K562 (cell line): Measurements from ENCODE around the gene BCAS1. TPM values are rescaled to one million over a fixed set of nuclear protein-coding genes. Genes with fewer than 3 reads are reported as not detected.

Source experiments
- CHD1 ChIP-seq: fragments of 200-600 bp; sonication (generic); IDR thresholded peaks from one replicate; pipeline ENCODE4 v1.6.1; 2012; ENCODE audit warnings: mild to moderate bottlenecking, moderate library complexity, low read length, inconsistent platforms
- EGR1 ChIP-seq: fragments of 450-650 bp; conservative IDR thresholded peaks from 2 replicates; pipeline ENCODE4 v1.6.1; 2017; ENCODE audit warnings: mild to moderate bottlenecking
- ETS1 ChIP-seq: conservative IDR thresholded peaks from 2 replicates; pipeline ENCODE4 v1.6.1; 2011; ENCODE audit warnings: low read depth, mild to moderate bottlenecking, low read length; ENCODE audit not compliant: control insufficient read depth
- HMG20B ChIP-seq: fragments of 250-450 bp; sonication (Bioruptor Pico); IDR thresholded peaks from 2 replicates; pipeline ENCODE4 v1.5.0; 2021; ENCODE audit warnings: mild to moderate bottlenecking
- HNRNPL ChIP-seq: fragments of 200-400 bp; formaldehyde crosslinking; IDR thresholded peaks from 2 replicates; pipeline ENCODE4 v1.6.1; 2017; ENCODE audit warnings: low read depth, mild to moderate bottlenecking, low read length
- MCM2 ChIP-seq: fragments of 450-650 bp; IDR thresholded peaks from 2 replicates; pipeline ENCODE4 v1.6.1; 2017; ENCODE audit warnings: low read depth, mild to moderate bottlenecking
- NFE2 ChIP-seq: IDR thresholded peaks from 2 replicates; pipeline ENCODE4 v1.6.1; 2014; ENCODE audit warnings: antibody characterized with exemption, low read depth
- NFXL1 ChIP-seq: fragments of 450-650 bp; formaldehyde crosslinking; IDR thresholded peaks from 2 replicates; pipeline ENCODE4 v1.4.0; 2021; ENCODE audit warnings: mild to moderate bottlenecking
- RFX7 ChIP-seq: fragments of 250-450 bp; sonication (Bioruptor Pico); IDR thresholded peaks from 2 replicates; pipeline ENCODE4 v1.5.1; 2021; ENCODE audit warnings: mild to moderate bottlenecking
- SIN3B ChIP-seq: fragments of 450-650 bp; IDR thresholded peaks from 2 replicates; pipeline ENCODE4 v1.6.1; 2017; ENCODE audit warnings: low read depth, mild to moderate bottlenecking, moderate library complexity
- TAF15 ChIP-seq: fragments of 200-400 bp; formaldehyde crosslinking; IDR thresholded peaks from 2 replicates; pipeline ENCODE4 v1.6.1; 2017; ENCODE audit warnings: mild to moderate bottlenecking, low read depth, low read length, moderate library complexity
- TGIF2 ChIP-seq: sonication (generic); formaldehyde crosslinking; IDR thresholded peaks from 2 replicates; pipeline ENCODE4 v1.8.1; 2022; ENCODE audit warnings: mild to moderate bottlenecking, missing genetic modification reagents, moderate library complexity
- THAP7 ChIP-seq: fragments of 250-450 bp; sonication (Bioruptor Pico); IDR thresholded peaks from 2 replicates; pipeline ENCODE4 v1.5.0; 2021
- USF2 ChIP-seq: sonication (generic); formaldehyde crosslinking; IDR thresholded peaks from 2 replicates; pipeline ENCODE4 v1.5.0; 2020; ENCODE audit warnings: missing genetic modification reagents
- ZFPM2 ChIP-seq: fragments of 250-450 bp; sonication (Bioruptor Pico); IDR thresholded peaks from 2 replicates; pipeline ENCODE4 v1.5.1; 2022; ENCODE audit warnings: mild to moderate bottlenecking
- ZNF277 ChIP-seq: fragments of 250-450 bp; sonication (Bioruptor Pico); IDR thresholded peaks from 2 replicates; pipeline ENCODE4 v1.8.0; 2022; ENCODE audit warnings: inconsistent platforms, mild to moderate bottlenecking, moderate library complexity, borderline replicate concordance
- ZNF311 ChIP-seq: fragments of 250-450 bp; sonication (Bioruptor Pico); IDR thresholded peaks from 2 replicates; pipeline ENCODE4 v1.4.0; 2020; ENCODE audit warnings: mild to moderate bottlenecking, moderate library complexity
- ZNF695 ChIP-seq: fragments of 450-650 bp; formaldehyde crosslinking; IDR thresholded peaks from 2 replicates; pipeline ENCODE4 v1.4.0; 2020; ENCODE audit warnings: mild to moderate bottlenecking, moderate library complexity
- polyA plus RNA-seq, 8 experiments: library from polyadenylated mRNA; depleted of rRNA in 4 of 8; stranded (reverse) in 5 of 8; unstranded in 3 of 8; fragments of >200 nt; fragmentation: Nextera tagmentation in 2 of 8; fragmentation: Illumina TruSeq in 1 of 8; extraction: Ambion mirVana in 2 of 8; extraction: Trizol in 1 of 8; gene quantifications; 2 replicates each; pipeline versions ENCODE4 v1.2.1 to v1.2.3, GENCODE V29; 2011 to 2014; ENCODE audit warnings: inconsistent platforms in 1 of 8, missing spikeins in 1 of 8
- total RNA-seq, 7 experiments: library from RNA; depleted of rRNA in 6 of 7; stranded (reverse); fragments of >200 nt in 6 of 7; fragmentation: Illumina TruSeq in 2 of 7; extraction: Trizol in 2 of 7; gene quantifications; 2 replicates each; pipeline versions ENCODE4 v1.2.1 to v1.2.3, GENCODE V29; 2011 to 2021; ENCODE audit warnings: low replicate concordance in 1 of 7
- TF ChIP-seq, protein P1 (sequence below): IDR thresholded peaks from 3 replicates; pipeline ENCODE4 v1.6.1; 2011; ENCODE audit warnings: borderline replicate concordance, mild to moderate bottlenecking, moderate library complexity; ENCODE audit not compliant: insufficient read length; ENCODE audit errors: extremely low read depth
- TF ChIP-seq, protein P2 (sequence below): IDR thresholded peaks from 3 replicates; pipeline ENCODE4 v1.6.1; 2011; ENCODE audit warnings: borderline replicate concordance, mild to moderate bottlenecking; ENCODE audit not compliant: insufficient read length, insufficient read depth

The BCAS1 gene
- total and polyA plus RNA-seq, 9 of the 15 experiments (the other 6 are each of a cell fraction or from before 2014, with no cell fraction given), result 0.18 to 2.3 (median 0.93) TPM

DNA sequence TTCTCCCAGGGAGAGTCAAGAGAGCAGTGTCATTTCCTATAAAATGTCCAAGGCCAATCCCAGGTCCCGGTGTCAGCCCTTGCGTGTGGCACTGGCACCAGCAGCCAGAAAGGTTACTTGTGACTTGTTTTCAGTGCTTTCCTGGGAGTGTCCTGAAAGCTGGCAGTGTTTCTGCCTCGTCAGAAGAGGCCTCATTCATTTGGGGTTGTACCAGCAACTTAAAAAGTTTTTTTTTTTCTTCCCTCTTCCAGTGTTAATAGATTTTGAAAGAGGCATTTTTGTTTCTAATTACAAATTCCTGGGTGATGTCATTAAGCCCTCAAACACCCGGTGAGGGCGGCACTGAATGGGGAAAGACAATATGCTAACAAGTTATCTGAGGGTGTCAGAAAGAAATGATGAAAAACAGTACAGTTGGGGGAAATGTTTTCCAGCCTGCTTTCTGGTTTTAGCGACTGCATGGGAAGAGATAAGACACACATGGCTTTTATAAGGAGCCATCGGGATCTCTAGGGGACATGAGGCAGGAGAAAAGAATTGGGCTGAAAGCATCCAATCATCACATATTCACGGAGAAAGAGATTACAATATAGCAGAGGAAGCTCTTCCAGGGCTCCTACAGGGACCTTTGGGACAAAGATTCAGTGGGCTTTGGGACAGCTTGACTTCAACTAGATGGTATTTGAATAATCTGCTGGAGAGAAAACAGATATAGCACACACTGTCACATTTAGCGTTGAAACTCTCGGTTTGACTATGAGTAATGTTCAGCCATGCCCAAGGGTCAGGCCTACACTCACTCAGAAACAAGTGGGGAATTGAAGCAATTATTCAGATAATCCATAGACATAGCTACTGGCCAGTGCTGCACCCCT is 153.0 kb downstream of the BCAS1 start (continued):
- no peak for TF ChIP-seq ETS1
- no peak for TF ChIP-seq TGIF2 (CRISPR knock-in tag)
- TF ChIP-seq SIN3B, result no peak
- no peak for TF ChIP-seq TAF15
- no peak for TF ChIP-seq USF2 (CRISPR knock-in tag)
- no peak for TF ChIP-seq THAP7 (CRISPR knock-in tag)
- no peak for TF ChIP-seq MCM2
- TF ChIP-seq ZNF695 (CRISPR knock-in tag), result no peak
- no peak for TF ChIP-seq RFX7 (CRISPR knock-in tag)
- TF ChIP-seq, protein P1, sequence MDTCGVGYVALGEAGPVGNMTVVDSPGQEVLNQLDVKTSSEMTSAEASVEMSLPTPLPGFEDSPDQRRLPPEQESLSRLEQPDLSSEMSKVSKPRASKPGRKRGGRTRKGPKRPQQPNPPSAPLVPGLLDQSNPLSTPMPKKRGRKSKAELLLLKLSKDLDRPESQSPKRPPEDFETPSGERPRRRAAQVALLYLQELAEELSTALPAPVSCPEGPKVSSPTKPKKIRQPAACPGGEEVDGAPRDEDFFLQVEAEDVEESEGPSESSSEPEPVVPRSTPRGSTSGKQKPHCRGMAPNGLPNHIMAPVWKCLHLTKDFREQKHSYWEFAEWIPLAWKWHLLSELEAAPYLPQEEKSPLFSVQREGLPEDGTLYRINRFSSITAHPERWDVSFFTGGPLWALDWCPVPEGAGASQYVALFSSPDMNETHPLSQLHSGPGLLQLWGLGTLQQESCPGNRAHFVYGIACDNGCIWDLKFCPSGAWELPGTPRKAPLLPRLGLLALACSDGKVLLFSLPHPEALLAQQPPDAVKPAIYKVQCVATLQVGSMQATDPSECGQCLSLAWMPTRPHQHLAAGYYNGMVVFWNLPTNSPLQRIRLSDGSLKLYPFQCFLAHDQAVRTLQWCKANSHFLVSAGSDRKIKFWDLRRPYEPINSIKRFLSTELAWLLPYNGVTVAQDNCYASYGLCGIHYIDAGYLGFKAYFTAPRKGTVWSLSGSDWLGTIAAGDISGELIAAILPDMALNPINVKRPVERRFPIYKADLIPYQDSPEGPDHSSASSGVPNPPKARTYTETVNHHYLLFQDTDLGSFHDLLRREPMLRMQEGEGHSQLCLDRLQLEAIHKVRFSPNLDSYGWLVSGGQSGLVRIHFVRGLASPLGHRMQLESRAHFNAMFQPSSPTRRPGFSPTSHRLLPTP, result no peak
- no peak for TF ChIP-seq HMG20B (CRISPR knock-in tag)
- no peak for TF ChIP-seq HNRNPL
- no peak for TF ChIP-seq NFXL1 (CRISPR knock-in tag)
- TF ChIP-seq ZNF277 (CRISPR knock-in tag), result no peak
- no peak for TF ChIP-seq EGR1
- TF ChIP-seq, protein P2, sequence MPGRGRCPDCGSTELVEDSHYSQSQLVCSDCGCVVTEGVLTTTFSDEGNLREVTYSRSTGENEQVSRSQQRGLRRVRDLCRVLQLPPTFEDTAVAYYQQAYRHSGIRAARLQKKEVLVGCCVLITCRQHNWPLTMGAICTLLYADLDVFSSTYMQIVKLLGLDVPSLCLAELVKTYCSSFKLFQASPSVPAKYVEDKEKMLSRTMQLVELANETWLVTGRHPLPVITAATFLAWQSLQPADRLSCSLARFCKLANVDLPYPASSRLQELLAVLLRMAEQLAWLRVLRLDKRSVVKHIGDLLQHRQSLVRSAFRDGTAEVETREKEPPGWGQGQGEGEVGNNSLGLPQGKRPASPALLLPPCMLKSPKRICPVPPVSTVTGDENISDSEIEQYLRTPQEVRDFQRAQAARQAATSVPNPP, result no peak
- no peak for TF ChIP-seq CHD1
- no peak for TF ChIP-seq ZFPM2
- TF ChIP-seq ZNF311 (CRISPR knock-in tag), result no peak
- TF ChIP-seq NFE2, result no peak
